ENCODE results near the gene FHIP1B. TPM values are rescaled to one million over a fixed set of nuclear protein-coding genes. Genes with fewer than 3 reads are reported as not detected.

The FHIP1B gene
- total and polyA plus RNA-seq, 2 of the 4 experiments (the other 2 are of a cell fraction) = 5.9 to 30.2 TPM

GRCh38 chr11:6202041-6202440 lies 32.4 kb downstream of the FHIP1B start:
- Histone ChIP-seq H4K91ac (ENCODE audit: insufficient read depth, low read depth, low read length) (no peak overlapping the region), H3K27ac (ENCODE audit: insufficient read depth, low read length) (no peak overlapping the region), H3K18ac (ENCODE audit: low read depth, low read length) (no peak overlapping the region; the same call in 1 of the 2 replicates), H2AK5ac (ENCODE audit: low read depth, low read length) (no peak overlapping the region), H2AFZ (replicated peaks; ENCODE audit: low read length, poor library complexity) (no peak overlapping the region), H3K4me3 (ENCODE audit: insufficient read depth, low read depth, low read length) (no peak overlapping the region), H4K8ac (ENCODE audit: low read depth in 2 of 2, low read length in 2 of 2) (no peak overlapping the region), H3K79me1 (ENCODE audit: low read depth in 1 of 2, low read length in 2 of 2) (no peaks in the 10 kb centered on the region), H2BK20ac (ENCODE audit: low read depth, low read length) (no peak overlapping the region), H4K5ac (ENCODE audit: low read depth, low read length) (no peak overlapping the region), H3K4ac (ENCODE audit: low read depth, low read length) (no peak overlapping the region), H3K14ac (replicated peaks; ENCODE audit: low read depth, low read length) (no peak overlapping the region), H3K9me1 (ENCODE audit: insufficient read depth, low read length) (no peaks in the 10 kb centered on the region), H3K36me3 (ENCODE audit: control insufficient read depth, insufficient read depth, low read length) (peaks cover 2% of the 10 kb centered on the region; the same call in 1 of the 2 replicates), H3K56ac (ENCODE audit: extremely low read depth, insufficient read depth, low read length) (no peak overlapping the region), H3K23ac (ENCODE audit: low read depth, low read length) (no peak overlapping the region), H2AK9ac (replicated peaks; ENCODE audit: low read depth, low read length, poor library complexity) (no peak overlapping the region), H3K27me3 (ENCODE audit: control insufficient read depth, insufficient read depth, low read length) (no peaks in the 10 kb centered on the region), H4K20me1 (ENCODE audit: insufficient read depth, low read length) (no peaks in the 10 kb centered on the region), H3K4me2 (ENCODE audit: low read depth, low read length) (no peak overlapping the region; the same call in 1 of the 2 replicates), H2BK120ac (ENCODE audit: low read depth, low read length) (no peak overlapping the region), H3K9ac (ENCODE audit: low read depth, low read length) (no peak overlapping the region), H3K4me1 (ENCODE audit: control insufficient read depth, insufficient read depth, low read length) (peaks cover 2% of the 10 kb centered on the region; the same call in 1 of the 2 replicates), H3K9me3 (ENCODE audit: control insufficient read depth, insufficient read depth, low read length) (no peaks in the 10 kb centered on the region), H2BK5ac (ENCODE audit: low read depth, low read length, poor library complexity, severe bottlenecking) (no peak overlapping the region), H2BK15ac (ENCODE audit: low read depth, low read length) (no peak overlapping the region)
- ChIA-PET CTCF (no interaction called here), POLR2A (ENCODE audit: unreplicated experiment) (no interaction called here)
- in situ Hi-C loops (cut with MboI; ENCODE audit: low sequenced_read_pairs) (no loop called here), intact Hi-C loops (cut with micrococcal nuclease) (no loop called here), dilution Hi-C loops (cut with HindIII; ENCODE audit: low sequenced_read_pairs, unreplicated experiment) (no loop called here)
- WGBS, 2 experiments (ENCODE audit: extremely low coverage in 2 of 2, insufficient read length in 1 of 2) = 88% methylated on average over 1 of the region's 1 CpG; no CpG with 5 or more reads in 1 of the 2 experiments
- DNase-seq (peak; percentile 23), ATAC-seq (ENCODE audit: low read depth) (peak; percentile 31)
- no TSS peak for BruUV-seq (replicated peaks)
- TF ChIP-seq FOS (IDR thresholded peaks at IDR 0.05; ENCODE audit: low read depth, low read length) = no peak
- TF ChIP-seq MXI1 (IDR thresholded peaks at IDR 0.05; ENCODE audit: borderline replicate concordance, low read depth, low read length) = no peak
- TF ChIP-seq ELK1 (IDR thresholded peaks at IDR 0.05; ENCODE audit: borderline replicate concordance, low read depth, low read length) = no peak
- TF ChIP-seq CHD1 (IDR thresholded peaks at IDR 0.05; ENCODE audit: low read depth, low read length) = no peak
- TF ChIP-seq, protein P1, sequence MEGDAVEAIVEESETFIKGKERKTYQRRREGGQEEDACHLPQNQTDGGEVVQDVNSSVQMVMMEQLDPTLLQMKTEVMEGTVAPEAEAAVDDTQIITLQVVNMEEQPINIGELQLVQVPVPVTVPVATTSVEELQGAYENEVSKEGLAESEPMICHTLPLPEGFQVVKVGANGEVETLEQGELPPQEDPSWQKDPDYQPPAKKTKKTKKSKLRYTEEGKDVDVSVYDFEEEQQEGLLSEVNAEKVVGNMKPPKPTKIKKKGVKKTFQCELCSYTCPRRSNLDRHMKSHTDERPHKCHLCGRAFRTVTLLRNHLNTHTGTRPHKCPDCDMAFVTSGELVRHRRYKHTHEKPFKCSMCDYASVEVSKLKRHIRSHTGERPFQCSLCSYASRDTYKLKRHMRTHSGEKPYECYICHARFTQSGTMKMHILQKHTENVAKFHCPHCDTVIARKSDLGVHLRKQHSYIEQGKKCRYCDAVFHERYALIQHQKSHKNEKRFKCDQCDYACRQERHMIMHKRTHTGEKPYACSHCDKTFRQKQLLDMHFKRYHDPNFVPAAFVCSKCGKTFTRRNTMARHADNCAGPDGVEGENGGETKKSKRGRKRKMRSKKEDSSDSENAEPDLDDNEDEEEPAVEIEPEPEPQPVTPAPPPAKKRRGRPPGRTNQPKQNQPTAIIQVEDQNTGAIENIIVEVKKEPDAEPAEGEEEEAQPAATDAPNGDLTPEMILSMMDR (conservative IDR thresholded peaks at IDR 0.05; ENCODE audit: low read depth, low read length) = no peak
- no peak for TF ChIP-seq MAFK (IDR thresholded peaks at IDR 0.05; ENCODE audit: low read depth, low read length)
- no peak for TF ChIP-seq MAZ (IDR thresholded peaks at IDR 0.05; ENCODE audit: borderline replicate concordance, low read depth, low read length)
- TF ChIP-seq BHLHE40 (IDR thresholded peaks at IDR 0.05; ENCODE audit: low read depth, low read length) = no peak
- no peak for TF ChIP-seq CEBPB (IDR thresholded peaks at IDR 0.05; ENCODE audit: low read depth, low read length)
- TF ChIP-seq POLR2A (IDR thresholded peaks at IDR 0.05; ENCODE audit: low read depth, low read length) = no peak
- no peak for TF ChIP-seq SMC3 (IDR thresholded peaks at IDR 0.05; ENCODE audit: low read depth, low read length)
- TF ChIP-seq RFX5 (IDR thresholded peaks at IDR 0.05; ENCODE audit: low read depth, low read length) = no peak
- TF ChIP-seq RAD21 (IDR thresholded peaks at IDR 0.05; ENCODE audit: low read length) = no peak
- TF ChIP-seq, protein P2, sequence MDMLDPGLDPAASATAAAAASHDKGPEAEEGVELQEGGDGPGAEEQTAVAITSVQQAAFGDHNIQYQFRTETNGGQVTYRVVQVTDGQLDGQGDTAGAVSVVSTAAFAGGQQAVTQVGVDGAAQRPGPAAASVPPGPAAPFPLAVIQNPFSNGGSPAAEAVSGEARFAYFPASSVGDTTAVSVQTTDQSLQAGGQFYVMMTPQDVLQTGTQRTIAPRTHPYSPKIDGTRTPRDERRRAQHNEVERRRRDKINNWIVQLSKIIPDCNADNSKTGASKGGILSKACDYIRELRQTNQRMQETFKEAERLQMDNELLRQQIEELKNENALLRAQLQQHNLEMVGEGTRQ (IDR thresholded peaks at IDR 0.05; ENCODE audit: low read depth, low read length) = no peak
- no peak for TF ChIP-seq NFE2L2 (IDR thresholded peaks at IDR 0.05; ENCODE audit: low read depth, low read length)

Data from IMR-90 (cell line).